Suprapubic skin (tissue), 4 donors: Measurements from ENCODE around the gene UNC13B.

Source experiments
- CTCF ChIP-seq, 2 donors: fragments of 200-600 bp in 1 of 2; fragments of 450-650 bp in 1 of 2; sonication (generic) in 1 of 2; IDR thresholded peaks; one replicate each; pipeline ENCODE4 v1.5.1; 2016 to 2019; ENCODE audit warnings: antibody characterized with exemption in 2 of 2, mild to moderate bottlenecking in 1 of 2, moderate library complexity in 1 of 2
- EP300 ChIP-seq: sonication (generic); formaldehyde crosslinking; IDR thresholded peaks from one replicate; pipeline ENCODE4 v1.6.1; 2017; ENCODE audit warnings: antibody characterized with exemption
- POLR2A ChIP-seq, 2 donors: fragments of 450-650 bp; IDR thresholded peaks; one replicate each; pipeline ENCODE4 v1.6.1; 2017; ENCODE audit warnings: antibody characterized with exemption in 2 of 2, mild to moderate bottlenecking in 2 of 2, moderate library complexity in 2 of 2
- POLR2AphosphoS5 ChIP-seq, 3 donors: sonication (generic); formaldehyde crosslinking; IDR thresholded peaks; one replicate each; pipeline ENCODE4 v1.6.1; 2017; ENCODE audit warnings: antibody characterized with exemption in 3 of 3

- TF ChIP-seq CTCF (IDR thresholded peaks at IDR 0.05): no peak
- no peak for TF ChIP-seq POLR2AphosphoS5 (IDR thresholded peaks at IDR 0.05)
- no peak for TF ChIP-seq POLR2A (IDR thresholded peaks at IDR 0.05)
- no peak for TF ChIP-seq EP300
Observed at GRCh38 chr9:35308316-35308715, 146.5 kb downstream of the UNC13B start.
